Suppressor macrophage (primary cell): Measurements from ENCODE around the gene PCED1B.
"Not testable (repeated sequence)": the region's sequence is repeated elsewhere in the genome, so short reads cannot be mapped to it uniquely, and the experiment has no call there.

Experiments used
- DNase-seq, 4 experiments: peaks; one replicate each; pipeline ENCODE4 v3.0.0-alpha.2; 2020 to 2022

The PCED1B gene

DNA sequence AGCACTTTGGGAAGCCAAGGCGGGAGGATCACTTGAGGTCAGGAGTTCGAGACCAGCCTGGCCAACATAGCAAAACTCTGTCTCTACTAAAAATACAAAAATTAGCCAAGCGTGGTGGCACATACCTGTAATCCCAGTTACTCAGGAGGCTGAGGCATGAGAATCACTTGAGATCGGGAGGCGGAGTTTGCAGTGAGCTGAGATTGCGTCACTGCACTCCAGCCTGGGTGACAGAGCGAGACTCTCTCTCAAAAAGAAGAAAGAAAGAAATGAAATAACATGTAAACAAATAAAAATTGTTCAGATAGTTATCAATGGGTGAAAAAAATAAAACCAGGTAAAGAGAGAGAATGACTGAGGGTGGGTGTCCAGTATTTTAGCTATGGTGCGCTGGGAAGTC is 200.3 kb downstream of the PCED1B start:
- DNase-seq: not testable (repeated sequence)

DNA sequence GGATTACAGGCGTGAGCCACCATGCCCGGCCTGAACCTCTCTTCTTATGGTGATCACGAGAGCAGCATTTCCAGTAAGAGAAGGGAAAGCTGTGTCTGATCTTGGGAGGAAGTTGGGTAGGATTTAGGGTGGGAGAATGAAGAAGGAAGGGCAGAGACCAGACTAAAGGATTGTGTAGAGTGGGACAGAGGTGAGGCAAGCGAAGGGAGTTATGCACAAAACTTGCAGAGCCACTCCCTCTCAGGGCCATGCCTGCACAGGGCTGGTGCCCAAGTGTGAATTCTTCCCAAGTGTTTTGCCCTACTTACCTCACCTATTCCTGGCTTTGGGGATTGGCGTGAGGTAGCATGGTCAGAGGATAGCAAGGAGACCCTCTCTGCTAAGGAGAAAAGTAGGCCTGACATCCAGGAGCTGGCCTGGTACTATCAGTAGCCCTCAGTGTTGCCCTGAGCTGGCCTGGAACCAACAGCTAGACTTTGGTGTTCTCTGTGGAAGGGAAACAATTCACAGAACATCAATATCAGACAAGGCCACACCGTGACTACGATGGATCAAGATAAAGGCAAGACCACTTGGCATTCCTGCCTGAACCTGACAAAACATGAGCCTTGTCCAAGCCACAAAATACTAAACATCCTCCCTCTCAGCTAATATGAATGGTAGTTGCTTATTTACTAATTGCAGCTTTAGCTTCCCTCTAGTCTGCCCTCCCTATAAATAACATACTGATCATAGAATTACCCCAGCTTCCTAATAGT is 201.3 kb downstream of the PCED1B start:
- no peak for DNase-seq

DNA sequence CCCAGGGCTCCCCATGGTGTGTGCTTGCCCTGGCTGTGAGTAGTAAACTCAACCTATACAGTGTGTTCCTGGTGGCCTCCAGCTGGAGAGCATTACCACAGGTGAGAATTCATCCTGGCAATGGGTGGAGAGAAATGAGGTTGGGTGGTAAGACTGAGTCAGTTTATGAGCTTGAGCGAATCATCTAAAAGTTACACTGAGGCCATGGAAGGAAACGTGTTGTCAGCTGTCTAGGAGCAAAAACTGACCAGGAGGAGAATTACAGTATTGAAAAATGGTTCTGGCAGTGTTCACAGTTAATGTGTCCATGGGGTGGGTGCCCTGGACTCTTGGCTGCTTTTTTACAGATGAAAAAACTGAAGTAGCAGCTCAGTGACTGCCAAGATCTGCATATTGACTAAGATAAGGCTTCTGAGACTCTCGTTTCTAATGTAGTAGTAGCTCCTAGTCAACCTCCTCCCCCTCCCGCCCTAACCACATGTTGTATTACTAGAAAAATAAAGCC is 202.3 kb downstream of the PCED1B start:
- DNase-seq: no peak

DNA sequence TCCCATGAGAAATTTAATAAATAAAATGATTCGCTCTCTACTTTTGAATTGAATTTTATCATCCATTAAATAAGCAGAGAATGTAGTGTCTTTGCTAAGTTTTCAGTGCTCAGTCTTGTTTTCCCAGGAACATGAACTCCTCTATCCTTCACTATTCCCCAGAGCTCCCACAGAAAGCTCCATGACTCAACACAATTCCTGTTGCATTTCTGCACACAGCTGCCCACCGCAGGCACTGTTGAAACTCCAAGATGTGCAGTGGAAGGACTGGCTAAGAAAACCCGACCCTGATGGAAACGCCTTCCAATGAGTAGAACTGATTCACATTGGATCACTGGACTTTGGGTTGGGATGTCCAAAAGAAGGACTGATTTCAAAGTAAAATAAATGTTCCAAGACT is 202.8 kb downstream of the PCED1B start:
- no peak for DNase-seq
